HS-5 (cell line): ENCODE measurements around the gene ZNF800.
A peak's percentile ranks its signal among the peaks of the same experiment; 100 is the strongest.

Experiments
- DNase-seq: peaks from one replicate; pipeline ENCODE4 v3.0.0-alpha.2; 2012; ENCODE audit warnings: low read depth

The ZNF800 gene

DNA sequence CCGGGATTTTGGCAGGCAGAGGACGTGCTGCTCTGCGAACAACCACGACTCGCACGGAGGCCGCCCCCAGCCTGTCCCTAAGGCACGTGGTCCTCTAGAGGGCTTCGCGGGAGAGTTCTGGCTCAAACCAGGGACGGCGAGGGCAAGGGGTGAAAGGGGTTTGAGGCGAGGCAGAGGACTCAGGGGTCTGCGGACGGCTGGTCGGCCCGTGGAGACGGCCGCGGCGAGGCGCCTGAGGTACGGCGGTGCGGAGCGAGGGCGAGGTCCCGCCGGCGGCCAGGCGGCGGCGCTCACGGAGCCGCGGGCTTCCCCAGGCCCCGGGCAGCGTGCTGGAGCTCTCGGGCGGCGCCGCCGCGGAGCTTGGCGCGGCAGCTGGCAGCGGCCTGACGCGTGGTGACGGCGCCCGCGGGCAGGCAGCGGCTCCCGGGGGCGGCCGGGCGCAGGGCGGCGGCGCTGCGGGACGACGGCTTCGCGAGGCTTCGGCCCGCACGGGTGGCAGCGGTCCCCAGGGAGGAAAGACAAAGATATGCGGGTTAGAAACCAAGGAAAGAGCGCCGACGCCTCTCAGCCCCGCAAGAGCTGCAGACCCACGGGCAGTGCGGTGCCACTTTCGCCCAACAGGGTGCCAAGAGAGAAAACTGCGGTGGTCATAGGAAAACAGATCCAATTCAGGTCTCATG, 44.8 kb downstream of the ZNF800 start:
- peak; percentile 2 for DNase-seq

DNA sequence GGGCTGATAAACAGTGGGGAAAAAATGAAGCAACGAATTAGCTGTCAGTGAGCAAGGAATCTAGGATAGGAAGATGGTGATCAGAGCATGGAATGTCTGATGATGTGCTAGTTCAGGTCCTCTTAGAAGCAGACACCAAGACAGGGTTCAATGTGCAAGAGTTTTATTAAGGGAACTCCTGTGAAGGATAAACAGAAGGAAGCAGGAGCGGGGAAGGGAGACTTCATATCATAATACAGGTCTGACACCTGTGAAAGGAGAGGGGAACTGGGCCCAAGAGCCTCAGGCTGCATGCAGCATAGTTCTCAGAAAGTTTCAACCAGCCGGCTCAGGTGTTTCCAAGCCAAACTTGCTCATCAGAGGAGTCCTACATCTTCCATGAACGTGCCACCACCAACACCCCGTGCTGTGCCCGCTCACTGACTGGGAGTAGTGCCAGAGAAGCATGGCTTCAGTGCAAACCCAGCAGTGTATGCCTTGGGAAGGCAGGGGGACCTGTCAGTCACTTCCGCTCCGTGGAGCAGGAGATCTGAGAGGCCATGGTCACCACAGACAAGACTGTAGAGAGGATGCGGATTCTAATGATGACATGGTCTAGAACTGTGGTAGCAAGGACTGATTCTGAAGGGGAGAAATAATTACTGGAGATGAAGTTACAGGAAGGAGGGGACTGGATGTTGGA, 45.8 kb downstream of the ZNF800 start:
- no peak for DNase-seq

- DNase-seq: no peak
These were observed 49.9 kb downstream of the ZNF800 start for GRCh38 chr7:127342596-127342995.

DNA sequence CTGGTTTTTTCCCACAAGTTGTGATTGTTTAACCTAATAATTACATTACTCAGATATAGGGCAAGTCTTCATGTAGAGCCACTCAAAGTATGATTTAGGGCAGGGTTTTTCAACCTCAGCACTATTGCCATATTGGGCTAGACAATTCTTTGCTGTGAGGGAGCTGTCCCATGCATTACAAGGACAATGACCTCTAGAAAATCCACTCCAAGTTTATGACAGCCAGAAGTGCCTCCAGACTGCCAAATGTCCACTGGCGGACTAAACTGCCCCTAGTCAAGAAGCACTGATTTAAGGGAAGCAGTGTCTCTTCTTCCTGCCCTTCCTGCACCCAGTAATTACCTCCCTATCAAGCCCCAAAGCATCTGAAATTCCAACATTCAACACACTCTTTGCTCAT, 54.4 kb downstream of the ZNF800 start:
- DNase-seq: no peak

DNA sequence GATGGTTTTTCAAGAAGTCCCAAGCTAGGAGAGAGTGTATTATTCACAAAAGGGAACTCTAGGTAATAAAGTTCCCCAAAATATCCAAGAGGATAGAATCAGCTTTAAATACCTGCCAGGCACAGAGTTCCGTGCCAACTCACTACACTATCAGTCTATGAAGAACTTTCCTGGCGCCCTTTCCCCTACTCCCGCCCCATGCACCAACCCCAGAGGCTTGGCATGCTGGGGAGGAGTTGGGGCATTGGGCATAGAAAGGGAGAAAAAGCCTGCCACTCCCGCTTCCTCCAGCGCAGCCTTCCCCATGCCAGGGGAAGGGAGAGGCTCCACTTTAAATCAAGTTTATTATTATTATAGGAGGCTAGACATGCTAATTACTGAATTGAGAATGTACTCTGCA, 54.9 kb downstream of the ZNF800 start:
- no peak for DNase-seq

DNA sequence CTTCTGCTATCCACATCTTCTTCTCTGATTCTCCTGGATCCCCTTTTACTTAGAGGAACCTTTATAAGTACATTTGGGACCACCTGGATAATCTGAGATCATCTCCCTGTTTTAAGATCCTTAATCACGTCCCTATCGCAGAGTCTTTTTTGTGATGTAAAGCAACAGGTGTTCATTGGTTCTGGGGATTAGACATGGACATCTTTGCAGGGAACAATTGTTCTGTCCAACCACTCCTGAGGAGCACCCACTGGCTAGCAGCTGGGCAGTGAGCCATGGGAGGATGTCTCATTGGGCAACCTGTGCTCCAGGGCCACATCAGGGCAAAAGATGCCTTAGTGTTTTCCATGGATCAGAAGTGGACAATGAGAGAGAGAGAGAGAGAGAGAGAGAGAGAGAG, 56.0 kb downstream of the ZNF800 start:
- no peak for DNase-seq

- DNase-seq: no peak
These were observed 59.6 kb downstream of the ZNF800 start for GRCh38 chr7:127332880-127333279.

GRCh38 chr7:127330070-127330469, 62.4 kb downstream of the ZNF800 start:
- DNase-seq: no peak

- no peak for DNase-seq
These were observed 69.5 kb downstream of the ZNF800 start for GRCh38 chr7:127322832-127323493.

- no peak for DNase-seq
These were observed 70.2 kb downstream of the ZNF800 start for GRCh38 chr7:127322351-127322750.

- DNase-seq: no peak
These were observed 71.5 kb downstream of the ZNF800 start for GRCh38 chr7:127320974-127321373.
